ENCODE results near the gene DLGAP1.

The DLGAP1 gene

DNA sequence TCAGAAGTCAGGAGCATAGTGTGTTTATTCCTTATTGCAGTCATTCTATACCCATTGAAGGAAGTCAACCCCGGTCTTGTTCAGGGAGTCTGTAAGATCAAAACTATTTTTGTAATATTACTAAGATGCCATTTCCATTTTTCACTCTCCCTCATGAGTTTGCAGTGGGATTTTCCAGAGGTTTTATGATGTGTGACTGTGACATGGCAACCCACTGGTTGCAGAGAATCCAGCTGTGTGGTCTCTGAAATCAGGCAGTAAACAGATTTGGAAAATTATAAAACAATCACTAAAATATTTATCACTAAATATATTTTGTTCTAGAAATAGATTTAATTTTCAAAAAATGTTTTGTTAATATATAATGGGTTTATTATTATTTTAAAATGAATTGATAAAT is 38.1 kb downstream of the DLGAP1 start:
- no peak for TF ChIP-seq TCF12 (IDR thresholded peaks at IDR 0.05; ENCODE audit: low read depth)
- TF ChIP-seq, protein P1, sequence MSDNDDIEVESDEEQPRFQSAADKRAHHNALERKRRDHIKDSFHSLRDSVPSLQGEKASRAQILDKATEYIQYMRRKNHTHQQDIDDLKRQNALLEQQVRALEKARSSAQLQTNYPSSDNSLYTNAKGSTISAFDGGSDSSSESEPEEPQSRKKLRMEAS (IDR thresholded peaks at IDR 0.05): no peak
- no peak for TF ChIP-seq CEBPB (IDR thresholded peaks at IDR 0.05)

DNA sequence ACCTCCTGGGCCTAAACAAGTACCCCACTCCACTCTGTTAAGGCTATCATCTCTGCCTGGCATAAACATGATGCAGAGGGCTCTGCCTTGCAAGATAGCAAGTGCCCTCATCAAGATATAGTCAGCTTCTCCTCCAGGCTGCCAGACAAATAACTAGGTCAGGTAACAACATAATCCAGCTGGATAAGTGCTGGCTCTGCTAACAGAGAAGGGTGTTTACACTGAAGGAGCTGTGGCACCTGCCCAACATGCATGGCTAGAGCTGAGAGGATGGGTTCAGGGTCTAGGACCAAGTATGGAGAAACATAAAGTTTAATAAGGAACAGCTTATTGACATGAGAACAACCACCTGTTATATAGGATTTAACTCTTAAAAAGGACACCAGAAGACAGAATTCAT is 42.8 kb downstream of the DLGAP1 start:
- TF ChIP-seq, protein P2, sequence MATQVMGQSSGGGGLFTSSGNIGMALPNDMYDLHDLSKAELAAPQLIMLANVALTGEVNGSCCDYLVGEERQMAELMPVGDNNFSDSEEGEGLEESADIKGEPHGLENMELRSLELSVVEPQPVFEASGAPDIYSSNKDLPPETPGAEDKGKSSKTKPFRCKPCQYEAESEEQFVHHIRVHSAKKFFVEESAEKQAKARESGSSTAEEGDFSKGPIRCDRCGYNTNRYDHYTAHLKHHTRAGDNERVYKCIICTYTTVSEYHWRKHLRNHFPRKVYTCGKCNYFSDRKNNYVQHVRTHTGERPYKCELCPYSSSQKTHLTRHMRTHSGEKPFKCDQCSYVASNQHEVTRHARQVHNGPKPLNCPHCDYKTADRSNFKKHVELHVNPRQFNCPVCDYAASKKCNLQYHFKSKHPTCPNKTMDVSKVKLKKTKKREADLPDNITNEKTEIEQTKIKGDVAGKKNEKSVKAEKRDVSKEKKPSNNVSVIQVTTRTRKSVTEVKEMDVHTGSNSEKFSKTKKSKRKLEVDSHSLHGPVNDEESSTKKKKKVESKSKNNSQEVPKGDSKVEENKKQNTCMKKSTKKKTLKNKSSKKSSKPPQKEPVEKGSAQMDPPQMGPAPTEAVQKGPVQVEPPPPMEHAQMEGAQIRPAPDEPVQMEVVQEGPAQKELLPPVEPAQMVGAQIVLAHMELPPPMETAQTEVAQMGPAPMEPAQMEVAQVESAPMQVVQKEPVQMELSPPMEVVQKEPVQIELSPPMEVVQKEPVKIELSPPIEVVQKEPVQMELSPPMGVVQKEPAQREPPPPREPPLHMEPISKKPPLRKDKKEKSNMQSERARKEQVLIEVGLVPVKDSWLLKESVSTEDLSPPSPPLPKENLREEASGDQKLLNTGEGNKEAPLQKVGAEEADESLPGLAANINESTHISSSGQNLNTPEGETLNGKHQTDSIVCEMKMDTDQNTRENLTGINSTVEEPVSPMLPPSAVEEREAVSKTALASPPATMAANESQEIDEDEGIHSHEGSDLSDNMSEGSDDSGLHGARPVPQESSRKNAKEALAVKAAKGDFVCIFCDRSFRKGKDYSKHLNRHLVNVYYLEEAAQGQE (IDR thresholded peaks at IDR 0.05; ENCODE audit: low read depth): no peak
- TF ChIP-seq YY1 (IDR thresholded peaks at IDR 0.05; ENCODE audit: low read depth) (no peak), TCF12 (IDR thresholded peaks at IDR 0.05; ENCODE audit: low read depth) (no peak)

DNA sequence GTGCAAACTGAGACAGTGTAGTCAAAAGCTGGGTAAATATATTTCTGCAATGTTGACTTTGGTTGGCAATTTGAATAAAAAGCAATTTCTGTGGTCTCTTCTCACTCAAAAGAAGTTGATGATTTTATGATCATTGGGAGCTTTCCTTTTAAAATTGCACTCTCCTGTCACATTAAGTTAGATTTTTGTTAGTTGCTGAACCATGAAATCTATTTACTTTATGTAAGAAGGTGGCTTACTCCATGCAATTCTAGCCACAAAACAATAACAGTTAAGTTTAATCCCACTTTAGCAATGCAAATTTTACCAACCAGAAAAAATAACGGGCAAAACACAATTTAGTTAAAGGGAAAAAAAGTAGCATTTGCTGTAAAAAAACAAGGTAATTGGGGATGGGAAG is 48.3 kb downstream of the DLGAP1 start:
- TF ChIP-seq TEAD4 (IDR thresholded peaks at IDR 0.05): no peak
- TF ChIP-seq, protein P1 (IDR thresholded peaks at IDR 0.05): no peak

DNA sequence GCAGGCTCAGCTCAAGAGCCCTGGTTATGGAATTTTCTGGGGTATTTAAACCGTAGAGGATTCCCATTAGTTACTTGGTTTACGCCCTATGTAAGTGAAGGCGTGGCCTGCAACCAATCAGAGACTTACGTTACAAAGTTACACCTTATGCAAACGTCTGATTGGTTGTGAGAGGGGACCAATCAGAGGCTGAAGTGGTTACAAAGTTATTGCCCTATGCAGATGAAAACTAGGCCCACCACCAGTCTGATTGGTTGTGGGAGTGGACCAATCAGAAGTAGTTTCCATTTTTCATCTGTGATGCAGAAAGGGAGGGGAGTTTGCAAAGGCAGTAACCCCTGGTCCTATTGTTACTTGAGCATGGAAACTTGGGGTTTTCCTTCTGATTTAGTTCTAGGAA is 49.1 kb downstream of the DLGAP1 start:
- TF ChIP-seq EP300 (IDR thresholded peaks at IDR 0.05; ENCODE audit: borderline replicate concordance): no peak
- no peak for TF ChIP-seq TAF1 (IDR thresholded peaks at IDR 0.05; ENCODE audit: low read depth)
- no peak for TF ChIP-seq YY1 (IDR thresholded peaks at IDR 0.05; ENCODE audit: low read depth)
- TF ChIP-seq, protein P1 (IDR thresholded peaks at IDR 0.05): no peak
- no peak for TF ChIP-seq TCF12 (IDR thresholded peaks at IDR 0.05; ENCODE audit: low read depth)
- no peak for TF ChIP-seq ZBTB7A (IDR thresholded peaks at IDR 0.05; ENCODE audit: low read depth)
- no peak for TF ChIP-seq CREB1 (IDR thresholded peaks at IDR 0.05; ENCODE audit: low read depth)
- TF ChIP-seq NFIC (IDR thresholded peaks at IDR 0.05): no peak
- TF ChIP-seq TEAD4 (IDR thresholded peaks at IDR 0.05): no peak
- TF ChIP-seq EGR1 (IDR thresholded peaks at IDR 0.05): no peak
- no peak for TF ChIP-seq CEBPB (IDR thresholded peaks at IDR 0.05)
- TF ChIP-seq, protein P2 (IDR thresholded peaks at IDR 0.05; ENCODE audit: low read depth): no peak
- TF ChIP-seq RAD21 (IDR thresholded peaks at IDR 0.05; ENCODE audit: low read depth): no peak
- TF ChIP-seq FOXM1 (IDR thresholded peaks at IDR 0.05; ENCODE audit: borderline replicate concordance, low read depth): no peak
- TF ChIP-seq, protein P3, sequence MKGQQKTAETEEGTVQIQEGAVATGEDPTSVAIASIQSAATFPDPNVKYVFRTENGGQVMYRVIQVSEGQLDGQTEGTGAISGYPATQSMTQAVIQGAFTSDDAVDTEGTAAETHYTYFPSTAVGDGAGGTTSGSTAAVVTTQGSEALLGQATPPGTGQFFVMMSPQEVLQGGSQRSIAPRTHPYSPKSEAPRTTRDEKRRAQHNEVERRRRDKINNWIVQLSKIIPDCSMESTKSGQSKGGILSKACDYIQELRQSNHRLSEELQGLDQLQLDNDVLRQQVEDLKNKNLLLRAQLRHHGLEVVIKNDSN (IDR thresholded peaks at IDR 0.05): no peak

DNA sequence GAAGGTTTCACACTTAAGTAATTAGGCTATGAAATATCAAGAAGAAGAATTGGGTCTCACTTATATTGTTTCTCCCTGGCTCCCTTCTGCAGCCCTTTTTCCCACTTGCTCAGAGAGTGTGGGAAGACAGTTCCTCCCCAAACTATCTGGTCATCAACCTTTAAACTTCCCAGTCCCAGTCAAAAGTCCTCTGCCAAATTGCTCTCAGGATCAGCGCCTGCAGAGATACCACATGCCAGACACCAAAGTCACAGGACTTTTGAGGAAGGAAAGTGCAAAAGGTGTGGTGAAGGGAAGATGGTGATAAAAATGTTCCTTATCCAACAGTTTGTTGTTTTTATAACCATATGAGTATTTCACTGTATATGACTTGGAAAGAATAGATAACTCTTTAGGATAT is 51.3 kb downstream of the DLGAP1 start:
- TF ChIP-seq FOXM1 (IDR thresholded peaks at IDR 0.05; ENCODE audit: borderline replicate concordance, low read depth): no peak
- no peak for TF ChIP-seq RAD21 (IDR thresholded peaks at IDR 0.05; ENCODE audit: low read depth)
- TF ChIP-seq CREB1 (IDR thresholded peaks at IDR 0.05; ENCODE audit: low read depth): no peak
- TF ChIP-seq, protein P3 (IDR thresholded peaks at IDR 0.05): no peak
- no peak for TF ChIP-seq TAF1 (IDR thresholded peaks at IDR 0.05; ENCODE audit: low read depth)
- no peak for TF ChIP-seq EGR1 (IDR thresholded peaks at IDR 0.05)
- no peak for TF ChIP-seq YY1 (IDR thresholded peaks at IDR 0.05; ENCODE audit: low read depth)
- no peak for TF ChIP-seq NFIC (IDR thresholded peaks at IDR 0.05)
- no peak for TF ChIP-seq TEAD4 (IDR thresholded peaks at IDR 0.05)
- TF ChIP-seq TCF12 (IDR thresholded peaks at IDR 0.05; ENCODE audit: low read depth): no peak
- no peak for TF ChIP-seq CEBPB (IDR thresholded peaks at IDR 0.05)
- TF ChIP-seq, protein P2 (IDR thresholded peaks at IDR 0.05; ENCODE audit: low read depth): no peak
- TF ChIP-seq ZBTB7A (IDR thresholded peaks at IDR 0.05; ENCODE audit: low read depth): no peak
- TF ChIP-seq EP300 (IDR thresholded peaks at IDR 0.05; ENCODE audit: borderline replicate concordance): no peak
- TF ChIP-seq, protein P1 (IDR thresholded peaks at IDR 0.05): no peak

Data from Ishikawa (cell line).